IPS DF 6.9 (cell line): Measurements from ENCODE around the gene KLF7.

ENCODE experiments used
- DNase-seq: peaks from one replicate; pipeline ENCODE4 v3.0.0-alpha.2; 2013; ENCODE audit warnings: low read depth, low spot score
- H3K27ac ChIP-seq: one replicate; pipeline ENCODE4 v1.5.1; 2013; ENCODE audit warnings: low read length, control low read depth
- H3K27me3 ChIP-seq: 2 replicates; pipeline ENCODE4 v1.6.1; 2013; ENCODE audit warnings: mild to moderate bottlenecking, low read length; ENCODE audit not compliant: control insufficient read depth, insufficient read depth
- H3K36me3 ChIP-seq: 2 replicates; pipeline ENCODE4 v1.6.1; 2013; ENCODE audit warnings: low read length; ENCODE audit not compliant: control insufficient read depth, insufficient read depth
- H3K4me1 ChIP-seq: 2 replicates; pipeline ENCODE4 v1.6.1; 2013; ENCODE audit warnings: low read length; ENCODE audit not compliant: control insufficient read depth, insufficient read depth
- H3K4me3 ChIP-seq: 2 replicates; pipeline ENCODE4 v1.5.1; 2013; ENCODE audit warnings: mild to moderate bottlenecking, low read length
- H3K9me3 ChIP-seq: 2 replicates; pipeline ENCODE4 v1.6.1; 2013; ENCODE audit warnings: low read length, inconsistent platforms; ENCODE audit not compliant: control insufficient read depth, insufficient read depth
- WGBS: extraction: QIAGEN DNeasy Blood & Tissue Kit; methylation state at CpG from one replicate; pipeline ENCODE4 v1.1.7; 2013; ENCODE audit warnings: mixed read lengths, missing lambda C conversion rate; ENCODE audit not compliant: insufficient read length, insufficient coverage; 5-methylcytosine and 5-hydroxymethylcytosine counted together

The KLF7 gene

DNA sequence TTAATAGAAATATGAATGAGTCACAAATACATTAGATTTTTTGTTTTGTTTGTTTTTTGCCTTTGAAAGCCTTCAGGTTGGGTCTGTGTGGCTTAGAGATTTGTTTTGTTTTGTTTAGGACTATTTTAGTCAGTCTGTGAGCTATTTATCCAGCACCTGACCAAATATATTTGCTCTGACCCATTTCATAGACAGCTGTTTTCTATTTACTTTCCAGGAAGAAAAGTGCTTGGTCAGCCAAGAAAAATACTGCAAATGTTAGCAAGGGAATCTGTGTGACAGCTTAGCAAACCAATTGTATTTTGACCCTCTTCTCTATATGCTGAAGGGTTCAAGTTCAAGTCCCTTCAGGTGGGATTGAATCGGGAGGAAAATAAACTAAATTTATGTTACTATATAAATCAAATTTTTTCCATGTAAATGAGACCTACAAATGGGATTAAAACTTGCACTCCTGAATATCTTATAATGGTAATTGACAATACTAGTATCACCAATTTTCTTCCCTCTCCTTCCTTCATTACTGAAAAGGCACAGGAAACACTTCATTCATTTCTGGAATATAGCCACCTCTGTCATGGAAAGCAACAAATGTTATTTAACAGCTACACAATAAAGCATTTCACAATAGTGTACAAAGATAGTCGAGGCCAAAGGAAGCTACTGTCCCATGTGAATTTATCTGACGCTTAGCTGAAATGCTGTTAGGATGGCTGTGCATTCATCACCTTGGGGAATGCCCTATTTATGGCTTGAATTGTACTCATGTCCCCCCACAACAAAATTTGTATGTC, 23.1 kb upstream of the KLF7 start:
- no CpG with 5 or more reads among the region's 3 CpGs for WGBS
- no peaks in the 10 kb centered on the region; the same call in 1 of the 2 replicates for H3K27me3 ChIP-seq
- no peaks in the 10 kb centered on the region for H3K36me3 ChIP-seq
- no peaks in the 10 kb centered on the region for H3K9me3 ChIP-seq
- no peak overlapping the region for H3K27ac ChIP-seq
- no peak for DNase-seq
- no peaks in the 10 kb centered on the region for H3K4me1 ChIP-seq
- no peak overlapping the region for H3K4me3 ChIP-seq

GRCh38 chr2:207185372-207185771, 19.6 kb upstream of the KLF7 start:
- Histone ChIP-seq H3K4me3 (no peak overlapping the region), H3K27me3 (no peaks in the 10 kb centered on the region; the same call in 1 of the 2 replicates), H3K36me3 (no peaks in the 10 kb centered on the region), H3K9me3 (no peaks in the 10 kb centered on the region), H3K4me1 (no peaks in the 10 kb centered on the region), H3K27ac (no peak overlapping the region)
- no CpG with 5 or more reads among the region's 6 CpGs for WGBS
- DNase-seq = no peak

DNA sequence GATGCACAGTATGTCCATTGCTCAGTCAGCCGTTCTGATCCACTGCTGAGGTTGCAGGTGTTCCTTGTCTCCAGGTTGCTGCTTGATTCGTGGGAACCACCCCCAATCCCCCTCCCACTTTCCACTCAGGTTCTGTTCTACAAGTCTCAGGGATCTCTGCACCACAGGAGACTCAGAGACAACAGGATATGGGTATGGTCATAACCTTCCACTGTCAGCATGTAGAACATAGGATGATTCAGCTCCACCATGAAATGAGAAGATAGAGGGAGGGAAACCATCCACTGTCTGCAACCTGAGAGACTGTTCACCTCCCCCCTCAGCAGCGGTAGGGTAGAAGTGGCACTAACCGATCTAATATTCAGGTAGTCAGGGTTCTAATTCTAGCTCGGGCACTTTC, 19.0 kb upstream of the KLF7 start:
- Histone ChIP-seq H3K27me3 (no peaks in the 10 kb centered on the region; the same call in 1 of the 2 replicates), H3K36me3 (no peaks in the 10 kb centered on the region), H3K4me3 (no peak overlapping the region), H3K9me3 (no peaks in the 10 kb centered on the region), H3K4me1 (no peaks in the 10 kb centered on the region), H3K27ac (no peak overlapping the region)
- no CpG with 5 or more reads among the region's 5 CpGs for WGBS
- no peak for DNase-seq

- Histone ChIP-seq H3K27me3 (no peaks in the 10 kb centered on the region; the same call in 1 of the 2 replicates), H3K36me3 (no peaks in the 10 kb centered on the region), H3K9me3 (no peaks in the 10 kb centered on the region), H3K4me3 (no peak overlapping the region), H3K27ac (no peak overlapping the region), H3K4me1 (no peaks in the 10 kb centered on the region)
- no peak for DNase-seq
- WGBS = no CpG with 5 or more reads among the region's 2 CpGs
These were observed 18.6 kb upstream of the KLF7 start for GRCh38 chr2:207184348-207184747.

- Histone ChIP-seq H3K27ac (no peak overlapping the region), H3K36me3 (no peaks in the 10 kb centered on the region), H3K4me1 (no peaks in the 10 kb centered on the region), H3K4me3 (no peak overlapping the region), H3K27me3 (no peaks in the 10 kb centered on the region), H3K9me3 (no peaks in the 10 kb centered on the region)
- no peak for DNase-seq
These were observed 17.8 kb upstream of the KLF7 start for GRCh38 chr2:207183506-207183905.

GRCh38 chr2:207182911-207183310, 17.2 kb upstream of the KLF7 start:
- H3K36me3 ChIP-seq = no peaks in the 10 kb centered on the region
- no peak for DNase-seq
- no peaks in the 10 kb centered on the region for H3K4me1 ChIP-seq
- no peak overlapping the region for H3K4me3 ChIP-seq
- H3K27me3 ChIP-seq = no peaks in the 10 kb centered on the region
- no peak overlapping the region for H3K27ac ChIP-seq
- no peaks in the 10 kb centered on the region for H3K9me3 ChIP-seq
- no CpG with 5 or more reads among the region's 2 CpGs for WGBS

DNA sequence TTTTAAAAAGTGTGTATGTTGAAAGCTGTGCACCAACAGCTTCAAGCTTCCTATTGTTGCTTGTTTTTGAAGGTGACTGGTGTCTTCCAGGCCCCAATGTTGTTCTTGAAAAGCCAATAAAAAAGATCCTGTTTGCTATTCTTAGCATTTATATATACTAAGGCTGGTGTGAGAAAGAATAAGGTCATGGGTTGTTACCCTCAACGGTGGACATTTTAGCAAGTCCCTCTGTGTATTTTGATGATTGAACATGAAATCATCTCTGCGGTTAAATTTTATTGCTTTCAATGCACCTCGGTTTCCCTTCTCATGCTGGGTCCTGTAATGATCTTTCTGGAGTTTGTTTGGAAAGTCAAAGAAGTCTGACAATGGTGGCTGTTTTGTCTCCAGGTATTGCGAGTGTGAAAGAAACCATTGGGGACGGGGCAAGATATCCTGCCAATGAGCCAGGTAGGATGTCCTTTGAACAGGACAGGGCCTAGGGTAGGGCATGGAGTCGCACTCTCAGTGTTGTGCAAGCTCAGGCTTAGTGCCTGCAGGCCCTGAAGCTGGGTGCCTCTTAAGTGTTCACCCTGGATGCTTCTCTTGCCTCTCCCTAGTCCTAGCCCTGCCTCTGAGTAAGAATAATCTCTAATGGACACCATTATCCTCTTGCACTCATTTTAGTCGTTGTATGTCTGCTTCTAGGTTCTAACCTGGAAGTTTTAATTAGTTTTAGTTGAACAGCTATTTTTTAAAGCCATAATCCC, 16.0 kb upstream of the KLF7 start:
- H3K36me3 ChIP-seq = no peaks in the 10 kb centered on the region
- H3K27ac ChIP-seq = no peak overlapping the region
- H3K4me1 ChIP-seq = no peaks in the 10 kb centered on the region
- DNase-seq = no peak
- no CpG with 5 or more reads among the region's 7 CpGs for WGBS
- no peak overlapping the region for H3K4me3 ChIP-seq
- no peaks in the 10 kb centered on the region for H3K27me3 ChIP-seq
- no peaks in the 10 kb centered on the region for H3K9me3 ChIP-seq

- H3K27me3 ChIP-seq = no peaks in the 10 kb centered on the region
- no peaks in the 10 kb centered on the region for H3K36me3 ChIP-seq
- H3K4me3 ChIP-seq = no peak overlapping the region
- H3K9me3 ChIP-seq = no peaks in the 10 kb centered on the region
- DNase-seq = no peak
- H3K27ac ChIP-seq = no peak overlapping the region
- H3K4me1 ChIP-seq = no peaks in the 10 kb centered on the region
These were observed 15.0 kb upstream of the KLF7 start for GRCh38 chr2:207180741-207181140.

DNA sequence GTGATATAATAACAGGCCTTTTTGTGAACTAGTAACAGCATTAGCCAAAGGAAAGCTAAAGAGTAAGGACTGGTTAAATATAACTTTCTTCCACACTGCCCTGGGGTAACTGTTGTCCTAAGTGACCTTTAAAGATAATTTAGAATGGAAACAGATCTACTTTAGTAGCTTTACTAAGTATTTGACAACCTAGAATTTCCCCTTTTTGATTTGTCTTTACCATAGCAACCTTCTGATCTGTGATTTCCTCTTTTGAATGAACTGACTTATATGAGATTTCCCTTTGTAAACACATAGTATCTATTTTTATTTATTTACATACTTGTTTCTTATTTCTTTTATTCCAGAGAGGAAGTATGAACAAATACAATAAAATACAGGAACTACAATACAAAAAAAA, 10.5 kb upstream of the KLF7 start:
- Histone ChIP-seq H3K36me3 (no peaks in the 10 kb centered on the region), H3K9me3 (no peaks in the 10 kb centered on the region), H3K4me1 (no peaks in the 10 kb centered on the region), H3K27ac (no peak overlapping the region), H3K4me3 (no peak overlapping the region), H3K27me3 (no peaks in the 10 kb centered on the region)
- no peak for DNase-seq

- H3K4me3 ChIP-seq = no peak overlapping the region
- whole genome bisulfite sequencing = no CpG with 5 or more reads among the region's 1 CpG
- H3K9me3 ChIP-seq = no peaks in the 10 kb centered on the region
- no peaks in the 10 kb centered on the region for H3K27me3 ChIP-seq
- H3K4me1 ChIP-seq = no peaks in the 10 kb centered on the region
- H3K36me3 ChIP-seq = no peaks in the 10 kb centered on the region
- H3K27ac ChIP-seq = no peak overlapping the region
- no peak for DNase-seq
These were observed 7.9 kb upstream of the KLF7 start for GRCh38 chr2:207173641-207174040.
